HG02588 (cell line): ENCODE data around the gene AGBL1.

Source experiments
- ATAC-seq: cut with Tn5 transposase; IDR thresholded peaks from one replicate; pipeline ENCODE4 v1.9.1; 2021; ENCODE audit warnings: mild to moderate bottlenecking, moderate library complexity; ENCODE audit not compliant: unreplicated experiment

AGBL1 gene

GRCh38 chr15:86079508-86080266, at the start of gene AGBL1:
TSS of gene AGBL1 (plus strand) at chr15:86079871.
- ATAC-seq = no peak

DNA sequence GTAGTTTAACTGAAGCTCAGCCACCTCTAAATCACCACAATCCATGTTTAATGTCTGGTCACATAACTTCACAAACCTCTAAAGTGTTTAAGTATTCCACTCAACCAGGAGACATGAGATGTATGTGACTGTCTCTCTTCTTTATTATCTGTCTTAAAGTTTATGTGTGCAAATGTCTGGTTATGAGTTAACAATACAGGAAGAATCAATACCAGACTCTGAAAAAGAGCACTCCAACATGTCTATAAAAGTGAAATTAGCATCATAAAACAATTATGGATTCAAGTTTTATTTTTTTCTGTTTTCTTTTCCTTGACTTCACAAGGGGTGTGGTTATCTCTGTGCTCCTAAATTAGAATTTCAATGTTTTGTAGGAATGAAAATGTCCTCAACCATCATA, 44.8 kb upstream of the AGBL1 start:
- ATAC-seq = no peak

DNA sequence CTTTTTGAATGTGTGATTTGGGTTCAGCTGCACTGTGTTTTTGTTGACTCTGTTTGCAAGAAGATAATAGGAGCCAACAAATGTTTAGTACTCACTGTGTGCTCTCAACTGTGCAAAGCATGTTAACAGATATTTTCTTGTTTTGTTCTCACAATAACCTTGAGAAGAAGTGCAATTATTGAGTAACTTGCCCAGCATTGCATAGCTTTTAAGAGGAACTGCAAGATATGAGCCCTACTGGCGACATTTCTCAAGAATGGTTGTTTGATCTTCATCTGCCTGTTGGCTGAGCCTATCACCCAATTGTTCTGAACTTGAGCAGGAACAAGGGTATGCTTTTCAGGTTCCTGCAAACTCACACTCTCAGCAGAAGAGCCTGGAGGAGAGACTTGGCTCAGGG, 43.4 kb upstream of the AGBL1 start:
- ATAC-seq = no peak

DNA sequence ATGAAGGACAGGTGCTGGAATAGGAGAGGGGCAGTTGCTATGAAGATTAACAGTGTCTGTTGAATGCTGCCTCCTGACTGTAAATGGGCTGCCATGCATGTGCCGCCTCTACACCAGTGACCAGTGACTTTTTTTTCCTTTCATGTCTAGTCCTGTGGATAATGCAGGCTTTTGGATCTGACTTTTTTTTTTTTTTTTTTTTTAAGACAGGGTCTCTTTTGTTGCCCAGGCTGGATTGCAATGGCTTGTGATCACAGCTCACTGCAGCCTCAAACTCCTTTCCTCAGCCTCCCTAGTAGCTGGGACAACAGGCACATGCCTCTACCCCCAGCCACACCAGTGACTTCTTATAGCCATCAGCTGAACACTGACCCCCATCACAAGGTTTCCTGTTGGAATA, 41.2 kb upstream of the AGBL1 start:
- no peak for ATAC-seq

DNA sequence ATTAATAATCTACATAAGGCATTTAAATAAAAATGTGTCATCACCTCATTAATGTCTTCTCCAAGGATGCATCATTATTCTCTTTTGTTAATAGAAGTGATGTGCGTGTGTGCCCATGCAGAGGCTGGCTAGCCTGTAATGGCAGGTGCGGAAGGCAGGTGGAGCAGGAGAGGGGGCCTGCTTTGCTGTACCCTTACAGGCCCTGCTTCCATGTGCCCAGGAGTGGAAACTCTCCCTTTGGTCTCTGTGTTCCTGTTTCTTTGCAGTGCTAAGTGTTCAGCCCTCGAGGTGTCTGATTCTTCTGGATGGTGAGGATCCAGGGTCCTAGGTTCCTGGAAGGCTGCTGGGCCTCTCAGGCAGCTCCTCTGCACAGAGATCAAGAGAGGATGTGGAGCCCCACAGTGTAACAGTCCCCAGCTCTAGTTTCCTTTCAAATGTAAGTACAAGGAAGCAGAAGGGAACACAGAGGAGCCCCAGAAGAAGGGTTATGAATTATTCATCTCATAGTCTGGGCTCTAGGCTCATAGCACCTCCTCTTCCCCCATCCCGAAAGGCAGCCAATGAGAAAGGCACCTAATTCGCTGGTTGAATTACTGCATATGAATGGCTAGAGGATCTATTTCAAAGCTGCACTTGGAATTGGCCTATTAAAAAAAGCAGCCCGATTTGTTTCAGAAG, 39.2 kb upstream of the AGBL1 start:
- ATAC-seq = no peak

- ATAC-seq = no peak
These were observed 38.3 kb upstream of the AGBL1 start for GRCh38 chr15:86041399-86041798.

DNA sequence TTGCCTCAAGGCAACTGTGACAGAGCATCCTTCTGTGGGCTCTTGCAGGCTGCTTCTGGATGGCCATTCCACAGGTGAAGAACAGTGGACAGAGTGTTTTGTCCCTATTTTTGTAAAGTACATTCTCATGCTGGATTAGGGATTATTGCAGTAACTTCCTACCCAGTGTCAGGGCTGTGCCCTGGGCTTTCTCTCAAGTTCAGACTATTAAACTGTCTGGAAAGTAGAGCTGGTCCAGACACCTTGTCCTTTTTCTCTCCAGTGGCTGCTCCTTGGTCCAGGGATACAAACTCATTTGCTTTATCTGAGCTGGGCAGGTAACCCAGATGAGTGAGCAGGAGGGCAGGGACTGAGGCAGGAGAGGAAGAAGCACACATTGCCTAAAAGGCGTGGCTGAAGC, 37.4 kb upstream of the AGBL1 start:
- ATAC-seq = no peak

DNA sequence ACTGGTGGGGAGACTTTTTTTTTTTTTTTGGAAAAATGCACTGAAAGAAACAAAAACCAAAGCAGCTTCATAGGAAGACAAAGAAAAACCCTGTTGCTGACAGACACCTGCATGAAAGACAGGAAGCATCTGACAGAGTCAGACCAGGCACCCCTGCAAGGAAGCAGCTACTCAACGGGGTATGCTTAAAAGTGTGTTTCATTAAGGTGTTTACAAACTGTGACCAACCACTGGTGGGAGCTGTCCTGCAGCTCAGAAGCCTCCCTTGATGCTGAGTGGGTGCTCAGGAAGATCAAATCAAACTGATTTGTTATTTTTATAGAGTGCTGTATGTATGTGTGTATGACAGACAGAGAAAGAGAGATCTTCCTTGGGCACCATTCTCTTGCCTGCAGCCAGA, 34.7 kb upstream of the AGBL1 start:
- ATAC-seq = no peak

DNA sequence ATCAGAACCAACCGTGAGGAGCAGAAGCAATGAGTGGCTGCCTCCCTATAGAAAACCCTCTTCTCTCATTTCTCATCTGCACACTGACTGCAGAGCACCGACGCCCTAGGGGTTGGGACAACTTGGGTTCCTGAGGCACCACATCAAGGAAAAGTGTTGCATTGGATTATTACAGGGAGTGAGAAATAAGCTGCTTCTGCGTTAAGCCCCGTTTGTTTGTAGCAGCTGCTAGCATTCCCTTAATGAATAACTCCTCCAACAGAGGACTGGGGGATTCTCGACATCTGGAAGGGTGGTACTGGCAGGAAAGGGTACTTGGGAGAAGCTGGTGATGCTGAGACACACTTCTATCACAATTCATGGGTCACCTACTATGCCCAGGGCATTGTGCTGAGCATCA, 25.3 kb upstream of the AGBL1 start:
- ATAC-seq = no peak

GRCh38 chr15:86055688-86056087, 24.0 kb upstream of the AGBL1 start:
- no peak for ATAC-seq

- no peak for ATAC-seq
These were observed 19.8 kb upstream of the AGBL1 start for GRCh38 chr15:86059851-86060250.

DNA sequence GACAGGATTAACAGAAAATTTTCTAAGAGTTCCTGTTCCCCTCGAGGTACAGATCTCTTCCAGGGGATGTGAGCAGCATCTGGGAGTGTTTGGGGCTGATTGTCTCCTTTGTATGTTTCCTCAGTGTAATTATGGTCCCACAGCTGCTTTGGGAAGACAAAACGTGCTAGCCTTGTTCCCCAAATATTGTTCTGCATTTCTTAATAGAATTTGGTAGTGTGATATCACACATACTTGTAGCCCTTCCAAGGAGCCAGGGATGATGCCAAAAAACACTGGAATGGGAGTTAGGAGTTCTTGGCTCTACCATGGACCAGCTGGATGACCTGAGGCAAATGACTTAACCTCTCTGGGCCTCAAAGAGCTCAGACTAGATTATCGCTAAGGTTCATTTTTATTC, 19.0 kb upstream of the AGBL1 start:
- no peak for ATAC-seq

DNA sequence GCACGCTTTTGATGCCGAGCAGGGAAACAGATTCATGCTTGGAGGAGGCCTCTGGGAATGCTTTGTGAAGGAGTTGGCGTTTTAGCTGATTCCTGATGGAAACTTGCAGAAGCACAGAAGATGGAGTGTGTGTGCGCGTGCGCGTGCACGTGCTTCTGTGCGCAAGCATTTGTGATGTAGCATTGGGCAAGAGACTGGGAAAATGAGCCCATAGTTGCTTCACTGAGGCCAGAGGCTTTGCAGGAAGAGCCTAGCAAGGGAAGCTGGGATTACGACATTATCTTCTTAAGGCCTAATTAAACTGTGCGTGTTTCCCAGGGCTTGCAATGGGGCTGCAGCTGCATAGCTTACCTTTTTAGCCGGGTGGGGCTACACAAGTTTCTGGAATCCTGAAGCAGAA, 18.1 kb upstream of the AGBL1 start:
- no peak for ATAC-seq

DNA sequence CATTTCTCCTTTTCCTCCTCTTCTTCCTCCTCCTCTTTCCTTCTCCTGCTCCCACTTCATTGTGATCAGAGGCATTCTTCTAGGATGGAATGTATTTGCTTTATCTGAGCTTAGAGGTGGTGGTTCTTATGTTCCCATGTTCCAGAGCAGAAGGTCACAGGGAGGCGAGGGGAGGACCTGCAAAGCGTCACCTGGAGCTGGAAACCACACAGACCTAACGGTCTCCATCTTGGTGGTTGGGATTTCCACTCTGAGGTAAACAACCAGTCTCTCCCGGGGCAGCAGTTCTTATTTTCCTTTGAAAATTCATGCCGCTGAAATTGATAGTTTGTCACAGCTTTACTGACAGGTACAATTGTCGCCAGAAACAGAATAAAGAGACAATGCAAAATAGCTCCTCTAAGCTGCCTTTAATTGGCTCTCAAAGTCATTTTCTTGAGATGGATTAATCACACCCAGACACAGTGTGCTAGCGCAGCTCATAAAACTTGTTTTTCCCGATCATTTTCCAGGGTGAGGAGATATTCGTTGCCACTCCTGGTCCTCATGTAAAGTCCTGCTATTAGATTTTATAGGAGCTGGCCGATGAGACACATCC, 16.9 kb upstream of the AGBL1 start:
- no peak for ATAC-seq

DNA sequence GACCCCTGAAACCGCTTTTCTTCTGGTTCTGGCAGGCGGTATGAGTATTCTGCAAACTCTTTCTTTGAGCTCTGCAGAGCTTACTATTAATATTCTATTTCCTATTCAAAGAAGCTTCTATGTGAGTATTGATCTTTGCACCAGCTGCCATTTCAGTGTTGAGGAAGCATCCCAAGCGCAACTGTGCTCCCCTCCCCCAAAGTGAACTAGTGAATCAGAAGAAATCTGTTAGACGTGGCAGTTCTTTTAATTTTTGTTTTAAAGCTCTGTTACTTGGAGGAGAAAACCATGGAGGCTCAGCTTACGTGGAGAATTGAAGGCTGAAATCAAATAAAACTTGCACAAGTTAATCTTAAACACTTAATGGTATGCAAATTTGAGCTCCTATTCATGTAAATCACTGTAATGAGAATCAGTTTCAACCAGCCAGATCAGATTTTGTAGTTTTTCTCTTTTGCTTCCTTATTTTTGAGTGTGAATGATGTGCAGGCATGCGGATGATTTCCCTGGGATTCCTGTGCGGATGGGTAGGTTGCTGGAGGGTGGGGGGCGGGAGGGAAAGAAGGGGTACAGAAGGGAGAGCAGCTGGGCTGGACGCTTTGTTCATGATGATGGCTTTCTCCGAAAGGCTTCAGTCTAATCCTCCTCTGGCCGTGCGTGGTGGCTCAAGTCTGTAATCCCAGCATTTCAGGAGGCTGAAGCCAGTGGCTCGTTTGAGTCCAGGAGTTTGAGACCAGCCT, 16.1 kb upstream of the AGBL1 start:
- no peak for ATAC-seq

- no peak for ATAC-seq
These were observed 15.3 kb upstream of the AGBL1 start for GRCh38 chr15:86064326-86064725.

DNA sequence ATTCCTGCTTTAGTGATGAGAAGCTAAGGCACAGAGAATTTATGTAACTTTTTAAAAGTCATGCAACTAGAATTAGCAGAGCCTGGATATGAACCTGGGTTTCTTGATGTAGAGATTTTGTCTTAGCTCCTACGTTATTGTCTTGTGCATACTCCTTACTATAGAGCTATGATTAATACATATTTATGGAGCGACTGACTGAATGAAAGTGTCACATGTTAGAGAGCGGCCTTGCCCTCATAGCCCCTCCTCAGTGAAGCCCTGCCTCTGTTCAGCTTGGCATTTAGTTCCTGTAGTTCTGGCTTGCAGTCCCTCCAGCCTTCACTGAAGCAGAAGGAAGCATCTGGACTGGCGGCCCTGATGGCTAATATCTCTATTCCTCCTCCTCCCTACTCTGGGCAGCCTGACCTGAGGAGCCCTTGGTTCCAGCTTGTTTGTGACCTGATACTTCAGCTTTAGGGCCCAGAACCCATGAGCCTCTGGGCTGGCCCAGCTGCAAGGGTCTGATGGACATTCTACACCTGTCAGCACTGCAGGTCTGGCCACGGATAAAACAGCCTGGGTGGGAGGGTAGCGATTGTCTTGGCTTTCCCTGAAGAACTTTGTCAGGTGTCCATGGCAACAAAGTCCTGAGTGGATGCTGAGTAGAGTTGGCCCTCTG, 13.4 kb upstream of the AGBL1 start:
- no peak for ATAC-seq

DNA sequence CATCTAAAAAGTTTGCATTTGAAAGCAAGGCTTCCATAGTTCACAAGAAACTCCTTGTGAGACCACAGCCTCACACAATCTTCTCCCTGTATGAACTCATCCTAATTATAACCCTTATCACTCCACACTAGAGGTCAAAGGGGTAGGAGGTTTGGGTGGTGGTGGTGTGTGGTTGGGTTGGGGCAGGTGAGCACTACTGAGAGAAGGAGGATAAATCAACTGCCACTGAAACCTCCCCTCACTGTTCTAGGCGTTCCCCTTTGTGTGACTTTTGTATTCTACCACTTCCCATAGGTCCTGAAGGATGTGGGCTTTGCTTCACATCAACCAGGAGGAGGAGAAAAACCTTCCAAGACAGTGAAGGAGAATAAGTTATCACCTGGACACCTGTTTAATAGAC, 6.4 kb upstream of the AGBL1 start:
- no peak for ATAC-seq

DNA sequence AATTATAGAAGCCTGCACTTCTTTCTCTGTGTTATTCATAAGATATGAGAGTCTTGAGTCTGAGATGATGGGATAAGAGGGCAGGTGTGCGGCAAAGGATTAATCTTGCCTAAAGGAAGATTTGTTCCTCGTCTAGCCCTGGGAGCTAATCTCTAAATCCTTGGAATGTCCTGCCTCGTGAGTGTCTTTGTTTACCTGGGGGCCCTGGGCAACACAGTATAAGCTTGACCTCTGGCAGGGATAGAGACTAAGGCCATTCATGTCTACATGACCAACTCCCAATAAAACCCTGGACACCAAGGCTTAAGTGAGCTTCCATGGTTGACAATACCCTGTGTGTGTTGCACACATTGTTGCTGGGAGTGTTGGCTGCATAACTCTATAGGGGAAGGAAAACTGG, 3.2 kb upstream of the AGBL1 start:
- no peak for ATAC-seq

GRCh38 chr15:86077070-86077469, 2.6 kb upstream of the AGBL1 start:
- ATAC-seq = no peak

DNA sequence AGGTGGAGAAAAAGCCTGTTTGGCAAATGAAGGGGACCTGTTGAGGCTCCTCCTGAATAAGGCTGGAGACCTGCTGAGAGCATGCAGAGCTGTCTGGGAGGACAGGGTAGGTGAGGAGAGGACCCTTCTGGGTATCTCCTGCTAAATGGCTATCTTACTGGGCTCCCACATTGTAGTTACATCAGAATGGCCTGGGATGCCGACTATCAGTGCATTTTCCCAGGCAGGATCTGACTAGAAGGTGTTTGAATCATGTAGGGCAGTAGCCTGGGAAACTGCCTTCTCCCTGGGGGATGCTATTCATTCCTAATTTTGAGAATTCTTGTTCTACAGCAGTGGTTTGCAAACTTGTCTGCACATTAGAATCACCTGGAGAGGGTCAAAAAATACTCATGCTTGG, 631 bp downstream of the AGBL1 start:
- no peak for ATAC-seq
